K562 (cell line): ENCODE measurements around the gene ANXA4. TPM values are rescaled to one million over a fixed set of nuclear protein-coding genes. Genes with fewer than 3 reads are reported as not detected.
A peak's percentile ranks its signal among the peaks of the same experiment; 100 is the strongest.

Experiments
- ARID1B ChIP-seq: fragments of 450-650 bp; IDR thresholded peaks from 2 replicates; pipeline ENCODE4 v1.6.1; 2016; ENCODE audit warnings: antibody characterized with exemption, mild to moderate bottlenecking, inconsistent platforms
- CTBP1 ChIP-seq: fragments of 450-650 bp; IDR thresholded peaks from 2 replicates; pipeline ENCODE4 v1.6.1; 2016; ENCODE audit warnings: borderline replicate concordance
- E2F3 ChIP-seq: fragments of 250-450 bp; sonication (Bioruptor Pico); IDR thresholded peaks from 2 replicates; pipeline ENCODE4 v1.4.0; 2020; ENCODE audit warnings: mild to moderate bottlenecking
- ELF1 ChIP-seq: fragments of 200-800 bp; sonication (Bioruptor generic); IDR thresholded peaks from 2 replicates; pipeline ENCODE4 v1.6.1; 2016; ENCODE audit warnings: missing genetic modification characterization, missing compliant biosample characterization
- FOXO4 ChIP-seq: fragments of 450-650 bp; formaldehyde crosslinking; IDR thresholded peaks from 2 replicates; pipeline ENCODE4 v1.4.0; 2020; ENCODE audit warnings: mild to moderate bottlenecking, moderate library complexity
- HBP1 ChIP-seq: fragments of 450-650 bp; formaldehyde crosslinking; IDR thresholded peaks from 2 replicates; pipeline ENCODE4 v1.4.0; 2022; ENCODE audit warnings: missing genetic modification characterization
- JUN ChIP-seq, 2 experiments: sonication (generic) in 1 of 2; formaldehyde crosslinking in 1 of 2; IDR thresholded peaks; 2 replicates each; pipeline versions ENCODE4 v1.6.1 to v1.8.0; 2012 to 2022; ENCODE audit warnings: borderline replicate concordance in 2 of 2, mild to moderate bottlenecking in 2 of 2, improper control_type of control experiment in 1 of 2, low read depth in 1 of 2, low read length in 1 of 2, missing genetic modification reagents in 1 of 2
- MEF2A ChIP-seq: IDR thresholded peaks from 2 replicates; pipeline ENCODE4 v1.6.1; 2011; ENCODE audit warnings: low read depth, mild to moderate bottlenecking, low read length, moderate library complexity; ENCODE audit not compliant: control insufficient read depth
- POLR2H ChIP-seq: IDR thresholded peaks from 2 replicates; pipeline ENCODE4 v1.6.1; 2016; ENCODE audit warnings: missing genetic modification characterization, low read depth, mild to moderate bottlenecking, control low read depth, missing compliant biosample characterization, moderate library complexity
- RB1 ChIP-seq: fragments of 450-650 bp; IDR thresholded peaks from 2 replicates; pipeline ENCODE4 v1.6.1; 2017; ENCODE audit warnings: low read depth, mild to moderate bottlenecking
- SIN3A ChIP-seq, 2 experiments: fragments of 150-350 bp in 1 of 2; IDR thresholded peaks; 2 replicates each; pipeline ENCODE4 v1.6.1; 2011 to 2016; ENCODE audit warnings: borderline replicate concordance in 2 of 2, low read depth in 2 of 2, low read length in 2 of 2, mild to moderate bottlenecking in 2 of 2, moderate library complexity in 2 of 2; ENCODE audit not compliant: control insufficient read depth in 1 of 2
- polyA plus RNA-seq, 8 experiments: library from polyadenylated mRNA; depleted of rRNA in 4 of 8; stranded (reverse) in 5 of 8; unstranded in 3 of 8; fragments of >200 nt; fragmentation: Nextera tagmentation in 2 of 8; fragmentation: Illumina TruSeq in 1 of 8; extraction: Ambion mirVana in 2 of 8; extraction: Trizol in 1 of 8; gene quantifications; 2 replicates each; pipeline versions ENCODE4 v1.2.1 to v1.2.3, GENCODE V29; 2011 to 2014; ENCODE audit warnings: inconsistent platforms in 1 of 8, missing spikeins in 1 of 8
- total RNA-seq, 7 experiments: library from RNA; depleted of rRNA in 6 of 7; stranded (reverse); fragments of >200 nt in 6 of 7; fragmentation: Illumina TruSeq in 2 of 7; extraction: Trizol in 2 of 7; gene quantifications; 2 replicates each; pipeline versions ENCODE4 v1.2.1 to v1.2.3, GENCODE V29; 2011 to 2021; ENCODE audit warnings: low replicate concordance in 1 of 7
- TF ChIP-seq, protein P1 (sequence below): fragments of 450-650 bp; IDR thresholded peaks from 2 replicates; pipeline ENCODE4 v1.6.1; 2016; ENCODE audit warnings: missing biosample characterization, missing genetic modification characterization
- TF ChIP-seq, protein P2 (sequence below): fragments of 450-650 bp; IDR thresholded peaks from 2 replicates; pipeline ENCODE4 v1.6.1; 2018; ENCODE audit warnings: mild to moderate bottlenecking, low read depth; ENCODE audit not compliant: partially characterized antibody
- TF ChIP-seq, protein P3 (sequence below): fragments of 200-800 bp; sonication (Bioruptor generic); IDR thresholded peaks from 2 replicates; pipeline ENCODE4 v1.6.1; 2016; ENCODE audit warnings: missing genetic modification characterization, missing compliant biosample characterization

The ANXA4 gene
- total and polyA plus RNA-seq, 9 of the 15 experiments (the other 6 are each of a cell fraction or from before 2014, with no cell fraction given), result 3.4 to 13.6 (median 11.6) TPM

- TF ChIP-seq FOXO4 (CRISPR knock-in tag) (no peak), SIN3A (IDR thresholded peaks at IDR 0.05; ENCODE audit: borderline replicate concordance in 2 of 2, control insufficient read depth in 1 of 2, low read depth in 2 of 2, low read length in 2 of 2) (peak; percentile 83 to 85; a peak in 2 of 4 replicates), POLR2H (tag) (peak; percentile 62), MEF2A (no peak), HBP1 (CRISPR knock-in tag) (no peak), ELF1 (tag) (no peak), ARID1B (peak; percentile 21), RB1 (peak; percentile 89; the same call in 1 of the 2 replicates), CTBP1 (peak; percentile 80), E2F3 (CRISPR knock-in tag) (peak; percentile 79), JUN (IDR thresholded peaks at IDR 0.05; ENCODE audit: borderline replicate concordance, low read depth, low read length) (peak; percentile 61; the same call in 1 of the 2 replicates), JUN (CRISPR knock-in tag; IDR thresholded peaks at IDR 0.05; ENCODE audit: borderline replicate concordance) (0 out of 2 replicates have a peak, but pooled peaks have one; percentile 25)
- TF ChIP-seq, protein P1, sequence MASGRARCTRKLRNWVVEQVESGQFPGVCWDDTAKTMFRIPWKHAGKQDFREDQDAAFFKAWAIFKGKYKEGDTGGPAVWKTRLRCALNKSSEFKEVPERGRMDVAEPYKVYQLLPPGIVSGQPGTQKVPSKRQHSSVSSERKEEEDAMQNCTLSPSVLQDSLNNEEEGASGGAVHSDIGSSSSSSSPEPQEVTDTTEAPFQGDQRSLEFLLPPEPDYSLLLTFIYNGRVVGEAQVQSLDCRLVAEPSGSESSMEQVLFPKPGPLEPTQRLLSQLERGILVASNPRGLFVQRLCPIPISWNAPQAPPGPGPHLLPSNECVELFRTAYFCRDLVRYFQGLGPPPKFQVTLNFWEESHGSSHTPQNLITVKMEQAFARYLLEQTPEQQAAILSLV (tag), result peak; percentile 79; the same call in 1 of the 2 replicates
- TF ChIP-seq, protein P2, sequence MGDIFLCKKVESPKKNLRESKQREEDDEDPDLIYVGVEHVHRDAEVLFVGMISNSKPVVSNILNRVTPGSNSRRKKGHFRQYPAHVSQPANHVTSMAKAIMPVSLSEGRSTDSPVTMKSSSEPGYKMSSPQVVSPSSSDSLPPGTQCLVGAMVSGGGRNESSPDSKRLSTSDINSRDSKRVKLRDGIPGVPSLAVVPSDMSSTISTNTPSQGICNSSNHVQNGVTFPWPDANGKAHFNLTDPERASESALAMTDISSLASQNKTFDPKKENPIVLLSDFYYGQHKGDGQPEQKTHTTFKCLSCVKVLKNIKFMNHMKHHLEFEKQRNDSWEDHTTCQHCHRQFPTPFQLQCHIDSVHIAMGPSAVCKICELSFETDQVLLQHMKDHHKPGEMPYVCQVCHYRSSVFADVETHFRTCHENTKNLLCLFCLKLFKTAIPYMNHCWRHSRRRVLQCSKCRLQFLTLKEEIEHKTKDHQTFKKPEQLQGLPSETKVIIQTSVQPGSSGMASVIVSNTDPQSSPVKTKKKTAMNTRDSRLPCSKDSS, result no peak
- TF ChIP-seq, protein P3, sequence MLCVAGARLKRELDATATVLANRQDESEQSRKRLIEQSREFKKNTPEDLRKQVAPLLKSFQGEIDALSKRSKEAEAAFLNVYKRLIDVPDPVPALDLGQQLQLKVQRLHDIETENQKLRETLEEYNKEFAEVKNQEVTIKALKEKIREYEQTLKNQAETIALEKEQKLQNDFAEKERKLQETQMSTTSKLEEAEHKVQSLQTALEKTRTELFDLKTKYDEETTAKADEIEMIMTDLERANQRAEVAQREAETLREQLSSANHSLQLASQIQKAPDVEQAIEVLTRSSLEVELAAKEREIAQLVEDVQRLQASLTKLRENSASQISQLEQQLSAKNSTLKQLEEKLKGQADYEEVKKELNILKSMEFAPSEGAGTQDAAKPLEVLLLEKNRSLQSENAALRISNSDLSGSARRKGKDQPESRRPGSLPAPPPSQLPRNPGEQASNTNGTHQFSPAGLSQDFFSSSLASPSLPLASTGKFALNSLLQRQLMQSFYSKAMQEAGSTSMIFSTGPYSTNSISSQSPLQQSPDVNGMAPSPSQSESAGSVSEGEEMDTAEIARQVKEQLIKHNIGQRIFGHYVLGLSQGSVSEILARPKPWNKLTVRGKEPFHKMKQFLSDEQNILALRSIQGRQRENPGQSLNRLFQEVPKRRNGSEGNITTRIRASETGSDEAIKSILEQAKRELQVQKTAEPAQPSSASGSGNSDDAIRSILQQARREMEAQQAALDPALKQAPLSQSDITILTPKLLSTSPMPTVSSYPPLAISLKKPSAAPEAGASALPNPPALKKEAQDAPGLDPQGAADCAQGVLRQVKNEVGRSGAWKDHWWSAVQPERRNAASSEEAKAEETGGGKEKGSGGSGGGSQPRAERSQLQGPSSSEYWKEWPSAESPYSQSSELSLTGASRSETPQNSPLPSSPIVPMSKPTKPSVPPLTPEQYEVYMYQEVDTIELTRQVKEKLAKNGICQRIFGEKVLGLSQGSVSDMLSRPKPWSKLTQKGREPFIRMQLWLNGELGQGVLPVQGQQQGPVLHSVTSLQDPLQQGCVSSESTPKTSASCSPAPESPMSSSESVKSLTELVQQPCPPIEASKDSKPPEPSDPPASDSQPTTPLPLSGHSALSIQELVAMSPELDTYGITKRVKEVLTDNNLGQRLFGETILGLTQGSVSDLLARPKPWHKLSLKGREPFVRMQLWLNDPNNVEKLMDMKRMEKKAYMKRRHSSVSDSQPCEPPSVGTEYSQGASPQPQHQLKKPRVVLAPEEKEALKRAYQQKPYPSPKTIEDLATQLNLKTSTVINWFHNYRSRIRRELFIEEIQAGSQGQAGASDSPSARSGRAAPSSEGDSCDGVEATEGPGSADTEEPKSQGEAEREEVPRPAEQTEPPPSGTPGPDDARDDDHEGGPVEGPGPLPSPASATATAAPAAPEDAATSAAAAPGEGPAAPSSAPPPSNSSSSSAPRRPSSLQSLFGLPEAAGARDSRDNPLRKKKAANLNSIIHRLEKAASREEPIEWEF (CRISPR knock-in tag), result no peak
Measured at GRCh38 chr2:69829256-69830044, 87.5 kb downstream of the ANXA4 start, which contains the start of gene GMCL1 (continued).
